Loucy (cell line): Measurements from ENCODE around the gene MICAL3.

Experiments used
- H2AFZ ChIP-seq: fragments of 200-600 bp; sonication (generic); 2 replicates; pipeline ENCODE4 v1.6.0; 2016; ENCODE audit warnings: antibody characterized with exemption, mild to moderate bottlenecking, low read length, moderate library complexity
- H3F3A ChIP-seq: fragments of 200-600 bp; 2 replicates; pipeline ENCODE4 v1.6.0; 2016; ENCODE audit warnings: antibody characterized with exemption, low read depth, mild to moderate bottlenecking
- H3K27me3 ChIP-seq: fragments of 200-600 bp; sonication (generic); 2 replicates; pipeline ENCODE4 v1.6.1; 2014; ENCODE audit warnings: low read length, mild to moderate bottlenecking; ENCODE audit not compliant: insufficient read depth, poor library complexity, severe bottlenecking
- H3K36me3 ChIP-seq: fragments of 200-600 bp; sonication (generic); 2 replicates; pipeline ENCODE4 v1.6.1; 2016; ENCODE audit warnings: low read length; ENCODE audit not compliant: insufficient read depth
- H3K4me1 ChIP-seq: fragments of 200-600 bp; sonication (generic); 2 replicates; pipeline ENCODE4 v1.5.1; 2014; ENCODE audit warnings: low read length, mild to moderate bottlenecking; ENCODE audit not compliant: insufficient read depth, poor library complexity, severe bottlenecking
- H3K4me2 ChIP-seq: fragments of 200-600 bp; sonication (generic); 2 replicates; pipeline ENCODE4 v1.6.0; 2014; ENCODE audit warnings: antibody characterized with exemption, low read length, low read depth, mild to moderate bottlenecking; ENCODE audit not compliant: poor library complexity, severe bottlenecking
- H3K4me3 ChIP-seq: fragments of 200-600 bp; sonication (generic); 2 replicates; pipeline ENCODE4 v1.5.1; 2014; ENCODE audit warnings: low read length, mild to moderate bottlenecking, mixed read lengths; ENCODE audit not compliant: poor library complexity, severe bottlenecking
- H3K79me2 ChIP-seq: fragments of 200-600 bp; sonication (generic); 2 replicates; pipeline ENCODE4 v1.6.1; 2014; ENCODE audit warnings: low read length; ENCODE audit not compliant: insufficient read depth
- H3K9ac ChIP-seq: fragments of 200-600 bp; sonication (generic); 2 replicates; pipeline ENCODE4 v1.6.0; 2014; ENCODE audit warnings: mild to moderate bottlenecking, low read depth, low read length, moderate library complexity; ENCODE audit not compliant: poor library complexity, severe bottlenecking
- H3K9me2 ChIP-seq: fragments of 200-600 bp; sonication (generic); replicated peaks from 2 replicates; pipeline ENCODE4 v1.6.1; 2016; ENCODE audit warnings: low read depth, low read length, mixed read lengths
- H3K9me3 ChIP-seq: fragments of 200-600 bp; sonication (generic); 2 replicates; pipeline ENCODE4 v1.6.1; 2014; ENCODE audit warnings: mild to moderate bottlenecking, antibody characterized with exemption, low read length, low read depth; ENCODE audit not compliant: insufficient read depth
- H4K20me1 ChIP-seq: fragments of 200-600 bp; sonication (generic); 2 replicates; pipeline ENCODE4 v1.6.0; 2014; ENCODE audit warnings: antibody characterized with exemption, low read length, mild to moderate bottlenecking; ENCODE audit not compliant: insufficient read depth, poor library complexity, severe bottlenecking
- CTCF ChIP-seq: fragments of 200-600 bp; sonication (generic); conservative IDR thresholded peaks from 2 replicates; pipeline ENCODE4 v1.5.1; 2014; ENCODE audit warnings: mild to moderate bottlenecking, antibody characterized with exemption, low read length
- EZH2phosphoT487 ChIP-seq: fragments of 200-600 bp; IDR thresholded peaks from 2 replicates; pipeline ENCODE4 v1.6.1; 2018; ENCODE audit warnings: antibody characterized with exemption, mild to moderate bottlenecking, moderate library complexity, borderline replicate concordance

The MICAL3 gene

GRCh38 chr22:18032455-18033101 is 8.2 kb upstream of the MICAL3 start:
- H3K79me2 ChIP-seq = no peaks in the 10 kb centered on the region
- H3K4me3 ChIP-seq = no peak overlapping the region
- H4K20me1 ChIP-seq = no peaks in the 10 kb centered on the region
- no peaks in the 10 kb centered on the region for H3K9me3 ChIP-seq
- H2AFZ ChIP-seq = no peak overlapping the region
- no peak overlapping the region for H3K9ac ChIP-seq
- no peaks in the 10 kb centered on the region for H3K9me2 ChIP-seq
- H3K4me1 ChIP-seq = peaks cover 4% of the 10 kb centered on the region
- H3K4me2 ChIP-seq = no peak overlapping the region
- H3F3A ChIP-seq = no peaks in the 10 kb centered on the region
- TF ChIP-seq EZH2phosphoT487 (no peak), CTCF (no peak)
- no peaks in the 10 kb centered on the region for H3K27me3 ChIP-seq
- H3K36me3 ChIP-seq = no peaks in the 10 kb centered on the region

- H3K79me2 ChIP-seq = no peaks in the 10 kb centered on the region
- H3F3A ChIP-seq = no peaks in the 10 kb centered on the region
- no peaks in the 10 kb centered on the region for H3K9me2 ChIP-seq
- no peak overlapping the region for H3K4me3 ChIP-seq
- peaks cover 4% of the 10 kb centered on the region for H3K4me1 ChIP-seq
- no peak overlapping the region for H3K4me2 ChIP-seq
- no peaks in the 10 kb centered on the region for H3K36me3 ChIP-seq
- no peak overlapping the region for H3K9ac ChIP-seq
- TF ChIP-seq EZH2phosphoT487 (no peak), CTCF (no peak)
- H3K27me3 ChIP-seq = no peaks in the 10 kb centered on the region
- no peaks in the 10 kb centered on the region for H3K9me3 ChIP-seq
- H2AFZ ChIP-seq = no peak overlapping the region
- no peaks in the 10 kb centered on the region for H4K20me1 ChIP-seq
These were observed 7.5 kb upstream of the MICAL3 start for GRCh38 chr22:18031695-18032454.

- Histone ChIP-seq H3K9me3 (no peaks in the 10 kb centered on the region), H3F3A (no peaks in the 10 kb centered on the region), H4K20me1 (no peaks in the 10 kb centered on the region), H3K4me1 (peaks cover 4% of the 10 kb centered on the region), H2AFZ (no peak overlapping the region), H3K79me2 (no peaks in the 10 kb centered on the region), H3K36me3 (no peaks in the 10 kb centered on the region), H3K4me3 (no peak overlapping the region), H3K4me2 (no peak overlapping the region), H3K9ac (no peak overlapping the region), H3K9me2 (no peaks in the 10 kb centered on the region), H3K27me3 (no peaks in the 10 kb centered on the region)
- no peak for TF ChIP-seq CTCF
- no peak for TF ChIP-seq EZH2phosphoT487
These were observed 5.4 kb upstream of the MICAL3 start for GRCh38 chr22:18029686-18030267.
